Fibroblast of mammary gland (primary cell): ENCODE data around the gene EEF2K.

Experiments used
- DNase-seq: peaks from one replicate; pipeline ENCODE4 v3.0.0-alpha.2; 2010; ENCODE audit warnings: low read depth
- H3K4me3 ChIP-seq: 2 replicates; pipeline ENCODE4 v1.5.1; 2011; ENCODE audit warnings: low read depth, mild to moderate bottlenecking, low read length, moderate library complexity; ENCODE audit not compliant: control insufficient read depth
- CTCF ChIP-seq: conservative IDR thresholded peaks from 2 replicates; pipeline ENCODE4 v1.5.1; 2011; ENCODE audit warnings: low read depth, low read length, inconsistent platforms; ENCODE audit not compliant: control insufficient read depth, insufficient read depth

The EEF2K gene

GRCh38 chr16:22183335-22183734 is 22.7 kb upstream of the EEF2K start:
- TF ChIP-seq CTCF: no peak
- H3K4me3 ChIP-seq: no peak overlapping the region
- DNase-seq: no peak

- TF ChIP-seq CTCF: peak; percentile 21
- H3K4me3 ChIP-seq: no peak overlapping the region
- DNase-seq: no peak
Measured at GRCh38 chr16:22183901-22184614, 22.0 kb upstream of the EEF2K start.

GRCh38 chr16:22184615-22184968 is 21.5 kb upstream of the EEF2K start:
- TF ChIP-seq CTCF: no peak
- no peak for DNase-seq
- no peak overlapping the region for H3K4me3 ChIP-seq

GRCh38 chr16:22186517-22186916 is 19.6 kb upstream of the EEF2K start:
- peak; percentile 11 for TF ChIP-seq CTCF
- H3K4me3 ChIP-seq: no peak overlapping the region
- no peak for DNase-seq

GRCh38 chr16:22188267-22188594 is 17.8 kb upstream of the EEF2K start:
- TF ChIP-seq CTCF: no peak
- DNase-seq: no peak
- no peak overlapping the region for H3K4me3 ChIP-seq

- peak; percentile 89 for TF ChIP-seq CTCF
- H3K4me3 ChIP-seq: no peak overlapping the region
- DNase-seq: peak; percentile 93
Measured at GRCh38 chr16:22188595-22189442, 17.3 kb upstream of the EEF2K start.
